Esophagus squamous epithelium (tissue), 4 donors: ENCODE results near the gene SRSF2.

Source experiments
- POLR2A ChIP-seq, 4 donors: fragments of 450-650 bp; IDR thresholded peaks; one replicate each; pipeline ENCODE4 v1.6.1; 2017; ENCODE audit warnings: antibody characterized with exemption in 4 of 4, mild to moderate bottlenecking in 4 of 4, moderate library complexity in 3 of 4
- TF ChIP-seq, protein P1 (sequence below), 6 experiments: fragments of 450-650 bp in 4 of 6; fragments of 200-600 bp in 2 of 6; sonication (generic) in 2 of 6; IDR thresholded peaks; one replicate each; pipeline ENCODE4 v1.5.1; 2016 to 2019; ENCODE audit warnings: antibody characterized with exemption in 6 of 6, mild to moderate bottlenecking in 4 of 6, moderate library complexity in 4 of 6

DNA sequence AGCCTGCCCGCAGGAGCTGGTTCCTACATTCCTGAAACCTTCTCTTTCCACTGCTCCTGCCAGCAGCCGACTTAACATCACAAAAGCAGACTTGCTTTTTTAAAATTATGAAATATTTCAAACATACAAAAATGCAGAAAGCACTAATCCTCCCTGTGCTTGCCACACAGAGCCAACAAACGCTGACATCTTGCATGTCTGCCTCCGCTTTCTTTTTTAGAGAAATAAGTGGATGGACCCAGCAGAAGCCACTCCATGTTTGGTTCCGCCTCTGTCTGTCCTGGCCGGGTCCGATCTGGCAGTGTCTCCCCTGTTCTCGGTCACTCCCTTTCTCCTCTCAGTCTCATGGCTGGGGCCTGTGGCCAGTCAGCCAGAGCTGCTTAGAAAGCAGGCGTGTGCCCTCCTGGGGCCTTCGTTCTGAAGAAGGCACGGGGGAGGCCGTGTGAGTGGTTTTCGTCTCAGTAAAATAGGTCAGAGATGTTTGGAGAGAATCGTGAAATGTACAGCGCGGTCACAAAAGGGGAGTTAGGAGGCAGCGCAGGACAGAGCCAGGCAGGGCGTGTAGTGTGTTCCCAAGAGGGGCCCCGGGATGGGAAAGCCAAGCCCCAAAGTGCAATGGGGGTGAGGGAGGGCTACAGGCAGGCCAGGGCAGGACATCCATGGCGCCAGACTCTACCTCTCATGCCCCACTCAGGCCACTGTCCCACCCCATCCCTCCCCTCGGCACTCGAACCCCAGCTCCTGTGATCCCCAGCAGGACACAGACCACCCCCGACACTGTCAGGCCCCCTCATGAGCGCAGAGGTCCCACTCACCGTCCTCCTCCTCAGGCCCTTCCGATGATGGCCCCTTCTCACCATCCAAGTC is 49.6 kb downstream of the SRSF2 start:
- TF ChIP-seq, protein P1, sequence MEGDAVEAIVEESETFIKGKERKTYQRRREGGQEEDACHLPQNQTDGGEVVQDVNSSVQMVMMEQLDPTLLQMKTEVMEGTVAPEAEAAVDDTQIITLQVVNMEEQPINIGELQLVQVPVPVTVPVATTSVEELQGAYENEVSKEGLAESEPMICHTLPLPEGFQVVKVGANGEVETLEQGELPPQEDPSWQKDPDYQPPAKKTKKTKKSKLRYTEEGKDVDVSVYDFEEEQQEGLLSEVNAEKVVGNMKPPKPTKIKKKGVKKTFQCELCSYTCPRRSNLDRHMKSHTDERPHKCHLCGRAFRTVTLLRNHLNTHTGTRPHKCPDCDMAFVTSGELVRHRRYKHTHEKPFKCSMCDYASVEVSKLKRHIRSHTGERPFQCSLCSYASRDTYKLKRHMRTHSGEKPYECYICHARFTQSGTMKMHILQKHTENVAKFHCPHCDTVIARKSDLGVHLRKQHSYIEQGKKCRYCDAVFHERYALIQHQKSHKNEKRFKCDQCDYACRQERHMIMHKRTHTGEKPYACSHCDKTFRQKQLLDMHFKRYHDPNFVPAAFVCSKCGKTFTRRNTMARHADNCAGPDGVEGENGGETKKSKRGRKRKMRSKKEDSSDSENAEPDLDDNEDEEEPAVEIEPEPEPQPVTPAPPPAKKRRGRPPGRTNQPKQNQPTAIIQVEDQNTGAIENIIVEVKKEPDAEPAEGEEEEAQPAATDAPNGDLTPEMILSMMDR (IDR thresholded peaks at IDR 0.05) = no peak
- no peak for TF ChIP-seq POLR2A (IDR thresholded peaks at IDR 0.05)
